Loucy (cell line): Measurements from ENCODE around the gene VAV3.

ENCODE experiments used
- H2AFZ ChIP-seq: fragments of 200-600 bp; sonication (generic); 2 replicates; pipeline ENCODE4 v1.6.0; 2016; ENCODE audit warnings: antibody characterized with exemption, mild to moderate bottlenecking, low read length, moderate library complexity
- H3F3A ChIP-seq: fragments of 200-600 bp; 2 replicates; pipeline ENCODE4 v1.6.0; 2016; ENCODE audit warnings: antibody characterized with exemption, low read depth, mild to moderate bottlenecking
- H3K27me3 ChIP-seq: fragments of 200-600 bp; sonication (generic); 2 replicates; pipeline ENCODE4 v1.6.1; 2014; ENCODE audit warnings: low read length, mild to moderate bottlenecking; ENCODE audit not compliant: insufficient read depth, poor library complexity, severe bottlenecking
- H3K36me3 ChIP-seq: fragments of 200-600 bp; sonication (generic); 2 replicates; pipeline ENCODE4 v1.6.1; 2016; ENCODE audit warnings: low read length; ENCODE audit not compliant: insufficient read depth
- H3K4me1 ChIP-seq: fragments of 200-600 bp; sonication (generic); 2 replicates; pipeline ENCODE4 v1.5.1; 2014; ENCODE audit warnings: low read length, mild to moderate bottlenecking; ENCODE audit not compliant: insufficient read depth, poor library complexity, severe bottlenecking
- H3K4me2 ChIP-seq: fragments of 200-600 bp; sonication (generic); 2 replicates; pipeline ENCODE4 v1.6.0; 2014; ENCODE audit warnings: antibody characterized with exemption, low read length, low read depth, mild to moderate bottlenecking; ENCODE audit not compliant: poor library complexity, severe bottlenecking
- H3K4me3 ChIP-seq: fragments of 200-600 bp; sonication (generic); 2 replicates; pipeline ENCODE4 v1.5.1; 2014; ENCODE audit warnings: low read length, mild to moderate bottlenecking, mixed read lengths; ENCODE audit not compliant: poor library complexity, severe bottlenecking
- H3K79me2 ChIP-seq: fragments of 200-600 bp; sonication (generic); 2 replicates; pipeline ENCODE4 v1.6.1; 2014; ENCODE audit warnings: low read length; ENCODE audit not compliant: insufficient read depth
- H3K9ac ChIP-seq: fragments of 200-600 bp; sonication (generic); 2 replicates; pipeline ENCODE4 v1.6.0; 2014; ENCODE audit warnings: mild to moderate bottlenecking, low read depth, low read length, moderate library complexity; ENCODE audit not compliant: poor library complexity, severe bottlenecking
- H3K9me2 ChIP-seq: fragments of 200-600 bp; sonication (generic); replicated peaks from 2 replicates; pipeline ENCODE4 v1.6.1; 2016; ENCODE audit warnings: low read depth, low read length, mixed read lengths
- H3K9me3 ChIP-seq: fragments of 200-600 bp; sonication (generic); 2 replicates; pipeline ENCODE4 v1.6.1; 2014; ENCODE audit warnings: mild to moderate bottlenecking, antibody characterized with exemption, low read length, low read depth; ENCODE audit not compliant: insufficient read depth
- H4K20me1 ChIP-seq: fragments of 200-600 bp; sonication (generic); 2 replicates; pipeline ENCODE4 v1.6.0; 2014; ENCODE audit warnings: antibody characterized with exemption, low read length, mild to moderate bottlenecking; ENCODE audit not compliant: insufficient read depth, poor library complexity, severe bottlenecking
- CTCF ChIP-seq: fragments of 200-600 bp; sonication (generic); conservative IDR thresholded peaks from 2 replicates; pipeline ENCODE4 v1.5.1; 2014; ENCODE audit warnings: mild to moderate bottlenecking, antibody characterized with exemption, low read length
- EZH2phosphoT487 ChIP-seq: fragments of 200-600 bp; IDR thresholded peaks from 2 replicates; pipeline ENCODE4 v1.6.1; 2018; ENCODE audit warnings: antibody characterized with exemption, mild to moderate bottlenecking, moderate library complexity, borderline replicate concordance

The VAV3 gene

GRCh38 chr1:107689159-107689558 is 275.8 kb downstream of the VAV3 start:
- H3K4me2 ChIP-seq: no peak overlapping the region
- no peaks in the 10 kb centered on the region for H4K20me1 ChIP-seq
- no peaks in the 10 kb centered on the region for H3K27me3 ChIP-seq
- TF ChIP-seq EZH2phosphoT487: no peak
- TF ChIP-seq CTCF: no peak
- peaks cover 60% of the 10 kb centered on the region for H3K36me3 ChIP-seq
- no peak overlapping the region for H3K4me3 ChIP-seq
- no peak overlapping the region for H3K9ac ChIP-seq
- H3K9me2 ChIP-seq: no peaks in the 10 kb centered on the region
- no peak overlapping the region for H2AFZ ChIP-seq
- no peaks in the 10 kb centered on the region for H3K79me2 ChIP-seq
- H3K9me3 ChIP-seq: no peaks in the 10 kb centered on the region
- no peaks in the 10 kb centered on the region for H3F3A ChIP-seq
- H3K4me1 ChIP-seq: no peaks in the 10 kb centered on the region

GRCh38 chr1:107687849-107688753 is 276.9 kb downstream of the VAV3 start:
- Histone ChIP-seq H3K4me3 (no peak overlapping the region), H3K79me2 (no peaks in the 10 kb centered on the region), H3K4me2 (no peak overlapping the region), H3K9me3 (no peaks in the 10 kb centered on the region), H3K4me1 (no peaks in the 10 kb centered on the region), H3K36me3 (peaks cover 58% of the 10 kb centered on the region), H4K20me1 (no peaks in the 10 kb centered on the region), H2AFZ (no peak overlapping the region), H3K9me2 (no peaks in the 10 kb centered on the region), H3K27me3 (no peaks in the 10 kb centered on the region), H3K9ac (no peak overlapping the region), H3F3A (no peaks in the 10 kb centered on the region)
- TF ChIP-seq CTCF (no peak), EZH2phosphoT487 (no peak)

GRCh38 chr1:107683683-107684082 is 281.3 kb downstream of the VAV3 start:
- Histone ChIP-seq H3K9me3 (no peaks in the 10 kb centered on the region), H2AFZ (no peak overlapping the region), H4K20me1 (no peaks in the 10 kb centered on the region), H3K36me3 (peaks cover 30% of the 10 kb centered on the region), H3K27me3 (no peaks in the 10 kb centered on the region), H3K4me1 (no peaks in the 10 kb centered on the region), H3K9me2 (no peaks in the 10 kb centered on the region), H3K4me2 (no peak overlapping the region), H3K9ac (no peak overlapping the region), H3K4me3 (no peak overlapping the region), H3K79me2 (no peaks in the 10 kb centered on the region), H3F3A (no peaks in the 10 kb centered on the region)
- no peak for TF ChIP-seq EZH2phosphoT487
- no peak for TF ChIP-seq CTCF
